Measurements from ENCODE around the gene ANAPC16.
A peak's percentile ranks its signal among the peaks of the same experiment; 100 is the strongest.
"Not testable (repeated sequence)": the region's sequence is repeated elsewhere in the genome, so short reads cannot be mapped to it uniquely, and the experiment has no call there.

Gene ANAPC16

DNA sequence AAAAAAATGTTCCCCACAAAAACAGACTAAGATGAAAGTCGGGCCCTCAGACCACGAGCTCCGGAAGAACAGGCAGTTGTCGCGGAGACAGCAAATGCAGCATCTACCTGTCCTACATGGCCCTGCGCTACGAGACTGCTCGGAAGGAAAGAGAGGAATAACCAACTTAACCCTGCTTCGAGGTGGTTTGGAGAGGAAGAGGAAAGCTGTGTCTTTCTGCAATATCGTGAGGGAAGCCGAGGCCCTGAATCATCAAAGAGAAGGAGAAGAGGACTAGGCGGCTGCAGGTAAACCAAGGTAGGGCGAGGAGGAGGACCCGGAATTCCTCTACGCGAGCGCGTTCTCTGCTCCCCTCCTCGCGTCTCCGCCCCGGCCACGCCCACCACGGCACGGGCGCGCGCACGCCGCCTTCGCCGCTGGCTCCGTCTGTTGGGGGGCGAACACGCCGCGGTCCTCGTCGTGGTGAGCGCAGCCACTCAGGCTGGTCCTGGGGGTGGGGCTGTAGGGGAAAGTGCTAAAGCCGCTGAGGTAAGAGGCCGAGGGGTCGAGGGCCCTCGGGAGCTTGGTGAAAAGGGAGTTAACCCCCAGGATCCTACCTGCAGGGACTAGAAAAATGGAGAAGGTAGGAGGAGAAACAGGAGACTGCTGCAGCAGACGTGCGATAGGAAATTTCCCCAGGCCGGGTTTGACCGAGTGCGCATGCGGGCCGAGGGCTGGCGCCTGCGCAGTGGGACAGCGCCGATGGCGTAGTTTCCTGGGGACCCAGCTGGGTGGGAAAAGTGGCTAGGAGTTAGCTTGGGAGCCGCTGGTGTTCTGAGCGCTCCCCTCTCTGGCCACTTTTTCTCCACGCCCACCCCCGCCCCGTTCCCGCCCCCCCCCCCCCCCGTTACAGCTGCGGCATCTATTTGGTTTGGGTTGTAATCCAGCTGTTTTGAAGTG is at the start of gene ANAPC16, which contains the start of gene ASCC1:
ANAPC16 (plus strand) TSS at position 402 of the 939 bp plus-strand sequence. CDS start 7,903 bp downstream, outside the sequence.
ASCC1 (minus strand) TSS at position 666 of the 939 bp plus-strand sequence. CDS start 2,978 bp downstream, outside the sequence.
- FAIRE-seq (peak; percentile 99), DNase-seq (ENCODE audit: low spot score) (peak; percentile 98)

DNA sequence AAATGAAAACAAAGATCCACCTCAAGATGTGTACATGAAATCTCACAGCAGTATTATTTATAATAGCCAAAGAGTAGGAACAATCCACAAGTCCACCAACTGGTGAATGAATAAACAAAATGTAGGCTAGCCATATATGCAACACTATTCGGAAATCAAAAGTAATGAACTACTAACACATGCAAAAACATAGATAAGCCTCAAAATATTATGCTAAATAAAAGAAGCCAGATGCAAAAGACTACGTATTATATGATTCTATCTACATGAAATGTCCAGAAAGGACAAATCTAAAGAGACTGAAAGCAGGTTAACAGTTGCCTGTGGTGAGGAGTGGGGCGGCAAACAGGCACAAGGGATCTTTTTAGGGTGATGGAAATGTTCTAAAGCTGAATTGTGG is 48.7 kb upstream of the ANAPC16 start:
- FAIRE-seq (no peak), DNase-seq (ENCODE audit: low spot score) (no peak)

GRCh38 chr10:72170263-72170662 is 45.5 kb upstream of the ANAPC16 start:
- DNase-seq (ENCODE audit: low spot score) (peak; percentile 40), FAIRE-seq (no peak)

DNA sequence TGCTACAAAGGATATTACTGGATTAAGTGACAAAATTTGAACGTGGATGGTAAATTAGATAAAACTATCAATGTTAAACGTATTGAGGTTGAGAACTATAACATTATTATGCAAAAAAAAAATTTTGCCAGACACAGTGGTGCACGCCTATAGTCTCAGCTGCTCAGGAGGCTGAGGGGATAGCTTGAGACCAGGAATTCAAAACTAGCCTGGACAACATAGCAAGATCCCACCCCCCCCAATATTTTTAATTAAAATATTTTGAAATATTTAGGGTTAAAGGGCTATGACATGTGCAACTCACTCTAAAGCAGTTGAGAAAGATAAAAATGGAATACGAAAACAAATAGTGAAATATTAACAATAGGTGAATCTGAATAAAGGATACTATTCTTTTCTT is 45.1 kb upstream of the ANAPC16 start:
- no peak for FAIRE-seq

DNA sequence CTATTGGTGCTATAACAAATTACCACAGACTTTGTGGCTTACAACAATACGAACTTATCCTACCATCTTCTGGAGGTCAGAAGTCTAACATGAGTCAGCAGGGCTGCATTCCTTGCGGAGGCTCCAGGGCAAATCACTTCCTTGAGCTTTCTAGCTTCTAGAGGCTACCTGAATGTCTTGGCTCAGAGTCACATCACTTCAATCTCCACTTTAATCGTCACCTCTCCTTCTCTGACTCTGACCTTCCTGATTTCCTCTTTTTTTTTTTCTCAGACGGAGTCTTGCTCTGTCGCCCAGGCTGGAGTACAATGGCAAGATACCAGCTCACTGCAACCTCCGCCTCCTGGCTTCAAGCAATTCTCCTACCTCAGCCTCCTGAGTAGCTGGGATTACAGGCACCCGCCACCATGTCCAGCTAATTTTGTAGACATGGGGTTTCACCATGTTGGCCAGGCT is 44.6 kb upstream of the ANAPC16 start:
- FAIRE-seq (peak; percentile 23), DNase-seq (ENCODE audit: low spot score) (peak; percentile 79)

More for the DNA sequence above, 45.1 kb upstream of the ANAPC16 start:
- DNase-seq (ENCODE audit: low spot score): no peak

DNA sequence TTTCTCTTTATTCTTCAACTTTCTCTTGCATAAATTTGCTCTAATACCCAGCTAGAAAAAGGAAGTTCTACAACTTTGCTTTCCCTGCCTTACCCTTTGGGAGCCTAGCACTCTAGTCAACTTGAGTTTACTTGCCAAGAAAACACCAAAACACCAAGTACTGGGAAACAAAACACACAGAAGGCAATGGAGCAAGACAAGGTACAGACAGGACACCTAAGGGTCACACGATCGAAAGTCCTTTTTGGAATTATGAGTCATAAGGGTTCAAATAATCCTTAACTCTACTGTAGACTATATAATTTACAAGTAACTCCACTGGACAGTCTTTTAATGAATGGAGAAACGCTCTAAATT is 42.6 kb upstream of the ANAPC16 start:
- FAIRE-seq (no peak), DNase-seq (ENCODE audit: low spot score) (no peak)

- FAIRE-seq (no peak), DNase-seq (ENCODE audit: low spot score) (peak; percentile 11)
Measured at GRCh38 chr10:72173619-72174296, 42.1 kb upstream of the ANAPC16 start.

GRCh38 chr10:72174297-72174662 is 41.5 kb upstream of the ANAPC16 start:
- DNase-seq (ENCODE audit: low spot score) (no peak), FAIRE-seq (peak; percentile 78)

DNA sequence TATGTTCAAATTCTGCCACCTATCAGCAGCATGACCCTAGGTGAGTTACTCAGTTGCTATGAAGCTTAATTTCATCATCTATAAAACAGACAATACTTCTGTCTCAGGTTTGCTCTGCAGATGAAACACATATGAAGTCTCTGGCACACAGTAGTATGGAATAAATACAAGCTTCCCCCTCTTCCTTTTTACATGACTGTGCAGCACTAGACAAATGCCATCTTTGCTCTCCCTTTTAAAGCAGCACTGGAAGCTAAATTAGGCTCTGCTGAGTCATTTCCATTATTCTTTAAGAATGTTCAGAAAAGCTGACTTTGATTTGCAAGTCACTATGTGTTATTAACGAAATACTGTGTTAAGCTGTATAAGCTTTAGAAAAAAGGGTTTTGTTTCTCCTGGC is 40.7 kb upstream of the ANAPC16 start:
- DNase-seq (ENCODE audit: low spot score) (no peak), FAIRE-seq (no peak)

- FAIRE-seq (no peak), DNase-seq (ENCODE audit: low spot score) (no peak)
Measured at GRCh38 chr10:72176701-72177100, 39.1 kb upstream of the ANAPC16 start.

DNA sequence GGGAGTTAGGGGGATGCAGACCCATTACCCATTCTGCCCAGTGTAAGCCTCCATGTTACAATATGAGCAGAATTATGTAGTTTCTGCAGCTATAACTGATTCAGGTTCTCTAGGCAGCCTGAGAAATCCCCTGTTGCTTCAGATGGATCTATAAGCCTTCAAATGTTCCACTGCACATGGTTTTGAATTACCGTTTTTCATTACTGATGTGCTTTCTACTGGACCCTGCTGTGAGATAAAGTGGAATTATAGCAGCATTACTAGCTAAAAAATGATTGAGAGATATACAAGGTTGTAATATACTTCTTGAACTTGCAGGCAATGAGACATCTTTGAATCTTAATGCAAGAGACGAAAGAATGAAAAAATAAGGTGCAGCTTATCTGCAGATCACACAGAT is 38.4 kb upstream of the ANAPC16 start:
- FAIRE-seq (no peak), DNase-seq (ENCODE audit: low spot score) (no peak)

DNA sequence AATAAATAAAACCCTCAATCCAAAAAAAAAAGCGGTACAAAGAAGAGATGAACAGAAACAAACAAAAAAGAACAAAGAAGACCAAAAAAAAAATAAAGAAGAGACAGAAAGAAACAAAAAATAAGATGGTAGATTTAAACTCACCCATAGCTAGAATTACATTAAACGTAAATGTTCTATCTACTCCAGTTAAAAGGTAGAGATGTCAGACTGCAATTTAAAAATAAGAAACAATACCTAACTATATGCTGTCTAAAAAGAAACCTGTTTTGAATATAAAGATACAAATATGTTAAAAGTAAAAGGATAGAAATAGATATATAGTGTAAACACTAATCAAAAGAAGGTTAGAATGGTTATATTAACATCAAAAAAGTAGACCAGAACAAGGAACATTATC is 31.7 kb upstream of the ANAPC16 start:
- DNase-seq (ENCODE audit: low spot score) (no peak), FAIRE-seq (no peak)

DNA sequence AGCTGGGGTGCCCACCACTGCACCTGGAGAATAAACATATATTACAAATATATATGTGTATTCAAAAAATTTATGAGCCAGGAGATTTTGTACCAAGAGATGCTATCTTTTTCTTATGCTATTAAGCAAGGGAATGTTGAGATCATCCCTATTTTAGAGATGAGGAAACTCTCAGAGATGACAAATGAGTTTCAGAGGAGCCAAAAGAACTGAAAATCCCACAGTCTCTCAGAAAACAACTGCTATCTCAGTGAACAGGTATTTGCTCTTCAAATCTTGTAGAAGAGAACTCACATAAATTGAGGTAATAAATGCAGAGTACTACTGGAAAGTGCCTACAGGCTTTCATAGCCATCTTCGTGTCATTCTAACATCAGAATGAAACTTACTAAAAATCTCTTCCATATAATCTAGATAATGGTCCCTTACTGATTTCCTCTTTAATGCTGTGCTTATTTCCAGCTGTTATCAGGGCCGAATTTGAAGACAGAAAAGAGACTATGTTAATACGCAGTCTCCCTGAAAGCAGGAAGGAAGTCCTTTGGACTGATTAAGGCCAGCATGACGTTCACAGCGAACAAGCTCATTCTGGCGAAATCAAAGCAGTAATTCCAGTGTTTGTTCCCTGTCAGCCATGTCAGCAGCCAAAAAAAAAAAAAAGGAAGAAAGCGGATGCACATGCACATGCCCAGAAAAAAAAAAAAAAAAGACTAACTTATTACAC is 29.4 kb upstream of the ANAPC16 start:
- no peak for FAIRE-seq
- no peak for DNase-seq (ENCODE audit: low spot score)

DNA sequence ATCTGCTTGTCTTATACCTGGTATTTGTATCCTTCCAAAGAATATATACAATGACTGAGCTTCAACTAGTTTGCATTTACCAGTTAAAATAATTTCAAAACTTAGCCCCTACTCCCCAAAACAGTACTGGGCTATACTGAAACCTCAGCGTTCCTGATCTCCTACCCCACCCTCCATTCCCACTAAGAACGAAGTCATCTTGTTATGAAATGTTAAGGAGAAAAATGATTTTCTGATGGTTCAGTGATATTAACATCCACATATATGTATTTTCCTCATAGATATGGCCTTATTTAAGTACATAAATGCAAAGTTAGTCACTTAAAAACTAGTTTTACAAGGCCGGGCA is 28.9 kb upstream of the ANAPC16 start:
- no peak for FAIRE-seq
- DNase-seq (ENCODE audit: low spot score): no peak

DNA sequence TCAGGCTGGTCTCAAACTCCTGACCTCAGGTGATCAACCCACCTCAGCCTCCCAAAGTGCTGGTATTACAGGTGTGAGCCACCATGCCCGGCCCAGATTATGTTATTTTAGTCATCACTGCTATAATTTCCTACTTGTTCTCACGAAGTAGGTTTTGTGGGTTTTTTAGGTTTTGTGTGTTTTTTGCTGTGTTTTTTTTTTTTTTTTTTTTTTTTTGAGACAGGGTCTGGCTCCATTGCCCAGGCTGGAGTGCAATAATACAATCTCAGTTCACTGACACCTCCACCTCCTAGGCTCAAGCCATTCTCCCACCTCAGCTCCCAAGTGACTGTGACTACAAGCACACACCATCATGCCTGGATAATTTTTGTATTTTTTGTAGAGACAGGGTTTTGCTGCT is 20.9 kb upstream of the ANAPC16 start:
- no peak for DNase-seq (ENCODE audit: low spot score)
- FAIRE-seq: no peak

DNA sequence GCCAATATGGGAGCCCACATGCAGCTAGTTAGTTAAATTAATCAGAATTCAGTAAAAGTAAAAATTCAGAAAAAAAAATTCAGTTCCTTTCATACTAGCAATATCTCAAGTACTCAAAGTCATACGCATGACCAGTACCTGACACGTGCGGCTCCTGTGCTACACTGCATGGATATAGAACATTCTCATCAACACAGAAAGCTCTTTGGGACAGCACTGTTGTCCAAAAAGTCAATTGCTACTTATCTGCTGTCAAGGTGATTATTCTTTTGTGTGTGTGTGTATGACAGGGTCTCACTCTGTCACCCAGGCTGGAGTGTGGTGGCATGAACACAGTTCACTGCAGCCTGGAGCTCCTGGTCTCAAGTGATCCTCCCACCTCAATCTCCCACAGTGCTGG is 14.9 kb upstream of the ANAPC16 start:
- FAIRE-seq: no peak
- no peak for DNase-seq (ENCODE audit: low spot score)

DNA sequence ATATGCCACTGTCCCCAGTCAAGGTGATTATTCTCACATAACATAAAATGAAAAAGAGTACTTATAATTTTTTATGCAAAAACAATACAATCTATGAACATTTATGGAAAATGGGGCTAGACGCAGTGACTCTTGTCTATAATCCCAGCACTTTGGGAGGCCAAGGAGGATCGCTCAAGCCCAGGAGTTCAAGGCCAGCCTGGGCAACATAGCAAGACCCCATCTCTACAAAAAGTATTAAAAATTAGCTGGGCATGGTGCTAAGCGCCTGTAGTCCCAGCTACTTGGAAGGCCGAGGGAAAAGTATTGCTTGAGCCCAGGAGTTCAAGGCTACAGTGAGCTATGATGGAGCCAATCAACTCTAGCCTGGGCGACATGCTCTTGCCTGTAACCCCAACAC is 14.5 kb upstream of the ANAPC16 start:
- FAIRE-seq (no peak), DNase-seq (ENCODE audit: low spot score) (no peak)

DNA sequence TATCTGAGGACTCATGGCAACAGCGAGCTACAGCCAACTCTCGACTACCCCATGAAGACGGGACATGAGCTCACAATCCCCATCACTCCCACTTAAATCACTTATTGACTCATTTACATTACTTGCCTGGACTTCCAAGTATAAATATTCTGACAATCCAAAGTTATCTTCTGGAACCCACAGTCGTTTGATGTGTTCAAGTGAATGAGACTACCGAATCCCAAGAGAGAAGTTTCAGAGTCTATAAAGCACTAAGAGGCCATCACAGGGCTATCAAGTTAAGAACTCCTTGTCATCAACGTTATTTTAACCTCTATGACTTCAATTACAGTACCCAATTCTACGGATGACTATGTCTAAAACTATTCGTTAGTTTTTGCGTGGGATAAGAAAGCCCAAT is 11.5 kb upstream of the ANAPC16 start:
- DNase-seq (ENCODE audit: low spot score) (no peak), FAIRE-seq (no peak)

DNA sequence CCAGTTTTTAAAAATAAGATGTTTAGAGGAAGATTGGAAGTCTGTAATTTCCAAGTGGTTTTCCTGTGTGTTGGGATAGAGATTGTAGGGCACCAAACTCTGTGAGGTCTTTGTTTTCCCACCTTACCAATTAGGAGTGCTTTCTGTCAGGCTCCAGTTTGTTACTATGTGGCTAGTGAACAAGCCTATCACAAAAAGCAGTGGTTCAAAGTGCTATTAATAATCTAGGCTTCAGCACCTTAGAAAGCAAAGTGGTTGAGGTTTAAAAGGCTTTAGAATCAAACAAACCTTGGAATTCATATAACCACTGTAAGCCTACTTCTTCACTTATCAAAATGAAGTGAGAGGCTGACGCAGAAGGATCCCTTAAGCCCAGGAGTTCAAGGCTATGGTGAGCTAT is 11.1 kb upstream of the ANAPC16 start:
- DNase-seq (ENCODE audit: low spot score): no peak
- no peak for FAIRE-seq

DNA sequence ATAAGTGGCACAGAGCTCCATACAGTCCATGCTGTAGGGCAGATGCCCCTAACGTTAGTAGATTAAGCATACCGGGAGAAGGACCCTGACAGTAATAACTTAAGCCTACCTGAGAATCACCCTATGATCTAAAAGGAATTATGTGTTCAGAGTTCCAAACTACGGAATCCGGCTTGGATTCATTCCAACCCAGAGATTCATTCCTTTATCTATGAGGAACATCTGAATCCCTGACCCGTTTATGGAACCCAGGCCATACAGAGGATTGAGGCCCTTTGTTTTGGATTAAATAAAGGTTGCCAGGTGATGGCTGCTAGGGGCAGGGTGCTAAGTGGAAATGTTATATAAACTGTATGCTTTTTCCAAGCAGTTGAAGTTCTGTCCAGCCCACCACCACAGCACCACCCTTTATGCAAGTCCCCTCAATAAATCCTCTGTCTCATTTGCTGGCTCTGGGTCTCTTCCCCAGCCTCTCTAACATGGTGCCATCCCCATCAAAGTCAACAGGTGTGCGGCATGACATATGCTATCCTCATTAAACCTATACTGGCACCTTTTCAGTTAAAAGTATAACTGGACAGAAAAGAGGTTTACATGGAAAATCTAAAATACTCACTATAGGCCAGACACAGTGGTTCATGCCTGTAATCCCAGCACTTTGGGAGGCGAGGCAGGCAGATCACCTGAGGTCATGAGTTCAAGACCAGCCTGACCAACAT is 9.1 kb upstream of the ANAPC16 start:
- FAIRE-seq (no peak), DNase-seq (ENCODE audit: low spot score) (no peak)

- DNase-seq (ENCODE audit: low spot score); FAIRE-seq: not testable (repeated sequence)
Measured at GRCh38 chr10:72208526-72208925, 7.3 kb upstream of the ANAPC16 start.

All from urothelium cell line (cell line).